CD4-positive, alpha-beta T cell (primary cell): Measurements from ENCODE around the gene PRKG1. TPM values are rescaled to one million over a fixed set of nuclear protein-coding genes. Genes with fewer than 3 reads are reported as not detected.

Experiments used
- ATAC-seq: fragments of 200-7000 bp; cut with Tn5 transposase; one replicate; pipeline ENCODE4 v1.10.0; 2022; ENCODE audit warnings: mild to moderate bottlenecking; ENCODE audit not compliant: poor library complexity
- CTCF ChIA-PET: fragments of 350-600 bp; sonication (Branson Sonifier 250); formaldehyde crosslinking; loops from one replicate; lab custom pipeline; 2021; ENCODE audit warnings: antibody characterized with exemption, inconsistent platforms; lab: Charles Lee
- POLR2A ChIA-PET: fragments of 350-600 bp; sonication (Branson Sonifier 250); formaldehyde crosslinking; loops from one replicate; lab custom pipeline; 2021; ENCODE audit warnings: antibody characterized with exemption, inconsistent platforms; lab: Charles Lee
- DNase-seq, 14 experiments: peaks; one replicate each; pipeline ENCODE4 v3.0.0-alpha.2; 2013 to 2020; ENCODE audit warnings: mixed read lengths in 2 of 14
- H3K27ac ChIP-seq, 2 donors: one replicate each; pipeline versions ENCODE4 v1.5.1 to v1.7.0; 2013; ENCODE audit warnings: low read length in 2 of 2, low read depth in 1 of 2, mild to moderate bottlenecking in 1 of 2
- H3K27me3 ChIP-seq, 2 experiments: 1 replicate in 1 of 2; 2 replicates in 1 of 2; pipeline versions ENCODE4 v1.6.1 to v1.7.0; 2013; ENCODE audit warnings: low read length in 2 of 2, control low read depth in 1 of 2, mild to moderate bottlenecking in 1 of 2, moderate library complexity in 1 of 2; ENCODE audit not compliant: insufficient read depth in 2 of 2, control insufficient read depth in 1 of 2
- H3K36me3 ChIP-seq: one replicate; pipeline ENCODE4 v1.6.1; 2013; ENCODE audit warnings: low read length, control low read depth; ENCODE audit not compliant: insufficient read depth
- H3K4me1 ChIP-seq: one replicate; pipeline ENCODE4 v1.6.1; 2013; ENCODE audit warnings: low read length, control low read depth; ENCODE audit not compliant: insufficient read depth
- H3K4me3 ChIP-seq: one replicate; pipeline ENCODE4 v1.5.1; 2013; ENCODE audit warnings: mild to moderate bottlenecking, low read length, moderate library complexity
- H3K9me3 ChIP-seq, 2 experiments: 1 replicate in 1 of 2; 2 replicates in 1 of 2; pipeline versions ENCODE4 v1.6.1 to v1.7.0; 2013; ENCODE audit warnings: low read length in 2 of 2, mild to moderate bottlenecking in 2 of 2, control low read depth in 1 of 2, moderate library complexity in 1 of 2; ENCODE audit not compliant: control insufficient read depth in 1 of 2, insufficient read depth in 1 of 2
- H3K27ac Mint-ChIP-seq: one replicate; pipeline ENCODE4 v1.8.0; 2020; ENCODE audit warnings: mixed read lengths
- H3K27me3 Mint-ChIP-seq: one replicate; pipeline ENCODE4 v1.8.0; 2021; ENCODE audit warnings: mixed read lengths
- H3K36me3 Mint-ChIP-seq: one replicate; pipeline ENCODE4 v1.8.0; 2021; ENCODE audit warnings: low read depth, mixed read lengths
- H3K4me1 Mint-ChIP-seq: one replicate; pipeline ENCODE4 v1.8.0; 2021; ENCODE audit warnings: low read depth, mixed read lengths
- H3K4me3 Mint-ChIP-seq: one replicate; pipeline ENCODE4 v1.8.0; 2020; ENCODE audit warnings: mild to moderate bottlenecking, mixed read lengths
- H3K9me3 Mint-ChIP-seq: one replicate; pipeline ENCODE4 v1.8.0; 2020; ENCODE audit warnings: mixed read lengths
- intact Hi-C, 2 experiments: fragments of 100-400 bp; cut with DNase I in 1 of 2; cut with micrococcal nuclease in 1 of 2; formaldehyde crosslinking; loops; one replicate each; pipeline versions ENCODE4 v1.15.1 to v1.9.0; 2023 to 2025; cut with DNase I, micrococcal nuclease
- total RNA-seq, 174 experiments: library from RNA in 2 of 174; stranded (reverse) in 2 of 174; gene quantifications; one replicate each; pipeline ENCODE4 v1.2.3 and lab custom pipeline; 2021 to 2026
- TF ChIP-seq, protein P1 (sequence below): fragments of 200-600 bp; IDR thresholded peaks from one replicate; pipeline ENCODE4 v1.8.0; 2022; ENCODE audit warnings: antibody characterized with exemption, mild to moderate bottlenecking

PRKG1 gene
- total RNA-seq, 2 experiments from 2014 or later: 0.31 TPM; not detected in 1

DNA sequence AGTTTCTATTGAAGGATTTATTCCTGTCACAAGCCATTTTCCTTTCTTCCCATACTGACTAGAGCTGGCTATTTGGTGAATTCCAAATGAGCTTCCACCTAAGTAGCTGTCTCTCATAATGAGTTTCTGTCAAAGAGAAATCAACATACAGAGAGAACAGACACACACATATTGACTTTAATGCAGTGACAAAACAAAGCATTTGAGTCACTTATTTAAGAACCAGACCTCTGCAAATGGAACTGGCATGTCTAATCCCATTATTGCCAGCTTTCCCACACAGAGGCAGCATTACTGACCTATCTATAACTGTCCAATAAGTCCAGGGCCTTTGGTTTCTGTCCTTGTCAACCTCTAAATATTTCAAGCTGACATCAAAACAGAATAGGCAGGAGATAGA, 804.4 kb downstream of the PRKG1 start:
- DNase-seq (no peak), ATAC-seq (no peak)
- no peak overlapping the region for H3K4me3 Mint-ChIP-seq
- Histone ChIP-seq H3K27me3 (no peaks in the 10 kb centered on the region), H3K27ac (no peak overlapping the region), H3K4me1 (no peaks in the 10 kb centered on the region), H3K4me3 (no peak overlapping the region), H3K36me3 (no peaks in the 10 kb centered on the region), H3K9me3 (no peaks in the 10 kb centered on the region)
- peaks cover 8% of the 10 kb centered on the region for H3K4me1 Mint-ChIP-seq
- ChIA-PET CTCF (no interaction called here), POLR2A (no interaction called here)
- TF ChIP-seq, protein P1, sequence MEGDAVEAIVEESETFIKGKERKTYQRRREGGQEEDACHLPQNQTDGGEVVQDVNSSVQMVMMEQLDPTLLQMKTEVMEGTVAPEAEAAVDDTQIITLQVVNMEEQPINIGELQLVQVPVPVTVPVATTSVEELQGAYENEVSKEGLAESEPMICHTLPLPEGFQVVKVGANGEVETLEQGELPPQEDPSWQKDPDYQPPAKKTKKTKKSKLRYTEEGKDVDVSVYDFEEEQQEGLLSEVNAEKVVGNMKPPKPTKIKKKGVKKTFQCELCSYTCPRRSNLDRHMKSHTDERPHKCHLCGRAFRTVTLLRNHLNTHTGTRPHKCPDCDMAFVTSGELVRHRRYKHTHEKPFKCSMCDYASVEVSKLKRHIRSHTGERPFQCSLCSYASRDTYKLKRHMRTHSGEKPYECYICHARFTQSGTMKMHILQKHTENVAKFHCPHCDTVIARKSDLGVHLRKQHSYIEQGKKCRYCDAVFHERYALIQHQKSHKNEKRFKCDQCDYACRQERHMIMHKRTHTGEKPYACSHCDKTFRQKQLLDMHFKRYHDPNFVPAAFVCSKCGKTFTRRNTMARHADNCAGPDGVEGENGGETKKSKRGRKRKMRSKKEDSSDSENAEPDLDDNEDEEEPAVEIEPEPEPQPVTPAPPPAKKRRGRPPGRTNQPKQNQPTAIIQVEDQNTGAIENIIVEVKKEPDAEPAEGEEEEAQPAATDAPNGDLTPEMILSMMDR: no peak
- H3K36me3 Mint-ChIP-seq: no peaks in the 10 kb centered on the region
- intact Hi-C loops: no loop called here
- H3K27me3 Mint-ChIP-seq: no peaks in the 10 kb centered on the region
- no peaks in the 10 kb centered on the region for H3K9me3 Mint-ChIP-seq
- H3K27ac Mint-ChIP-seq: no peak overlapping the region

DNA sequence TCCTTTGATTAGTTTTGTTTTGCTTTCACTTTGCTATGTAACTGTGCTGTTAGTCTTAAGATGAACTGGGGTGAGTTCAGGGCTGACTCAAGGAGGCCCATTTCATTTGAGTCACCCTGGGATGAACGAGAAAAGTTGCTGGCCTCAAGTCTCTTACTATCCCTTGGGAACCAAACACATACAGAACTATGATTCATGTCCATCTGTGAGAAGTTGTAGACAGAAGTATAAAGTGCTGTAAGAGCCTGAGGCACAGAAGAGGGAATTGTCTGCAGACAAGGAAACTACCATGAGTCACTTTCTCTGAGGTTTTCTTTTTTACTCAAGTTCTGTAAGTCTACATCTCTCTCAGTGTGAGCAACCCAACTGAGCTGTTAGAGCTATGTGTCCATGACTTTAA, 805.0 kb downstream of the PRKG1 start:
- H3K27me3 Mint-ChIP-seq: no peaks in the 10 kb centered on the region
- H3K4me3 Mint-ChIP-seq: peak overlapping the region; percentile 49
- H3K4me1 ChIP-seq: no peaks in the 10 kb centered on the region
- H3K9me3 Mint-ChIP-seq: no peaks in the 10 kb centered on the region
- H3K4me3 ChIP-seq: no peak overlapping the region
- no peak overlapping the region for H3K27ac ChIP-seq
- H3K27me3 ChIP-seq: no peaks in the 10 kb centered on the region
- no peaks in the 10 kb centered on the region for H3K36me3 Mint-ChIP-seq
- DNase-seq: peak in 3 of 14 experiments; percentile 2 to 14 (median 13)
- H3K9me3 ChIP-seq: no peaks in the 10 kb centered on the region
- TF ChIP-seq, protein P1: no peak
- POLR2A ChIA-PET: no interaction called here
- H3K27ac Mint-ChIP-seq: peak overlapping the region; percentile 32
- peaks cover 8% of the 10 kb centered on the region for H3K4me1 Mint-ChIP-seq
- CTCF ChIA-PET: no interaction called here
- peak; percentile 49 for ATAC-seq
- no peaks in the 10 kb centered on the region for H3K36me3 ChIP-seq
- intact Hi-C loops: no loop called here

DNA sequence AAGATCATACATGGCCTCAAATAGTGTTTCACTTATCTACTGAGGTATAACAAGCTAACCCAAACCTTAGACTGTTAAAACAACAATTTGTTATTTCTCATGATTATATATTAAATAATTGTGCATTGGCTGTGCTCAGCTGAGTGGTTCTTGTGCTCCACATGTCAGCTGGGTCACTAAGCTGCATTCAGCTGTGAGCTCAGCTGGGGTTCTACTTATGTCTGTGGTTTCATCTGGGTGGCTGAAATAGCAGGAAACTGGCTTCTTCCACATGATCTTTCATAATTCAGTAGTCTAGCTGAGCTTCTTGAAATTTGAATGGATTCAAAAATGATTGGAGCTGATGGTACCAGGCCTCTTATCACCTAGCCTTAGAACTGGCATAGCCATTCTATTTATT, 806.9 kb downstream of the PRKG1 start:
- no peaks in the 10 kb centered on the region for H3K27me3 Mint-ChIP-seq

More for the DNA sequence above, 806.9 kb downstream of the PRKG1 start:
- no peaks in the 10 kb centered on the region for H3K9me3 Mint-ChIP-seq
- H3K27ac Mint-ChIP-seq: no peak overlapping the region
- H3K36me3 ChIP-seq: no peaks in the 10 kb centered on the region
- H3K4me3 ChIP-seq: no peak overlapping the region
- H3K4me1 ChIP-seq: no peaks in the 10 kb centered on the region
- no peak overlapping the region for H3K4me3 Mint-ChIP-seq
- ChIA-PET CTCF (no interaction called here), POLR2A (no interaction called here)
- DNase-seq: no peak
- no peaks in the 10 kb centered on the region for H3K9me3 ChIP-seq
- H3K27ac ChIP-seq: no peak overlapping the region
- intact Hi-C loops: no loop called here
- H3K36me3 Mint-ChIP-seq: no peaks in the 10 kb centered on the region
- H3K27me3 ChIP-seq: no peaks in the 10 kb centered on the region
- peaks cover 8% of the 10 kb centered on the region for H3K4me1 Mint-ChIP-seq
- no peak for ATAC-seq
- TF ChIP-seq, protein P1: no peak
